ENCODE results near the gene MAP1LC3B2.

The MAP1LC3B2 gene

DNA sequence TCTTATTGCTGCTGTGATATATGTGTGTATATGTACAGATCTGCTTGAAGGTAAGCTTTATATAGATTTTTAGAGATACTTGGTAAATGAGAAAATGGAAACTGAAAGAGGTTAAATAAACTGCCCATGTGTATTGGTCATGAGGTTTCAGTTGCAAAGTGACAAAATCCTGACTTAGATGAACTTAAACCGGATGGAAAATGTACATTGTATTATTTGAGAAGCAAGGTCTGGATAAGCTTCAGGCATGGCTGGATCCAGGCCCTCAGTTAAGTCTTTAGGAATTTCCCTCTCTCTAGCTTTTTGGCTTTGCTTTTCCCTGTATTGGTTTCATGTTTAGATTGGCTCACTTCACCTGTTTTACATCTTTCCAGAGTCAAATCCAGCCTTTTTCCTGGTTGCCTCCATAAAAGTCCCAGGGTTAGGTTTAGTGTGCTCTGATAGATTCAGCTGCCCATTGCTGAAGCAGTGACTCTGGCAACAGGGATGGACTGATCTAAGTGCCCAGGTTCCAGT lies 21.0 kb upstream of the MAP1LC3B2 start:
- no peak for DNase-seq

DNA sequence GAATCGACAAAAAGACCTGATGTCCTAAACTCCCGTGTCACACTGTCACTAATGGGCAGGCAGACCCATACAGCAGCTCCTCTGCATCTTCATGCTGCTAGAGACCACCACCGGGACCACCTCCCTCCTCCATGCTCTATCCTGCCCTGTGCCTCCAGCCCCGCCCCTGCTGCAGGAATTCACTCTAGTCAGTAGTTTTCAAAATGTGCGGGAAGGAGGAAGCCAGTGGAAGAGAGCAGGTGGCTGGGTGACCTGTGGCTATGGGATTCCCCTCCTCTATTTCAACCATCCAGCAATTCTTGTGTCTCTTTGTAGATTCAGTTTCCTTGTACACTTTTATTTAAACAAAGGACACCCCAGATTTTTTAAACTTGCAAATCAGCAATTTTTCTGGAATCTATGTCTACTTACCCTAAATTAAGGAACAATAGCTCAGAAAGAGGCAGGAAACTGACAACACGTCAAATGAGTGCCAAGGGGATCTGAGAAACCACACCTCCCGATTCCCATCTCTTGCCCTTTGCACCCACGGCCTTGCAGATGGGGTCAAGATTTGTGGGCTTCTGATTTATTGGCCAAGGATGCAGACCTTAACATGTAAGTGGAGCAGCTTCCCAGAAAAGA lies 20.4 kb upstream of the MAP1LC3B2 start:
- no peak for DNase-seq

DNA sequence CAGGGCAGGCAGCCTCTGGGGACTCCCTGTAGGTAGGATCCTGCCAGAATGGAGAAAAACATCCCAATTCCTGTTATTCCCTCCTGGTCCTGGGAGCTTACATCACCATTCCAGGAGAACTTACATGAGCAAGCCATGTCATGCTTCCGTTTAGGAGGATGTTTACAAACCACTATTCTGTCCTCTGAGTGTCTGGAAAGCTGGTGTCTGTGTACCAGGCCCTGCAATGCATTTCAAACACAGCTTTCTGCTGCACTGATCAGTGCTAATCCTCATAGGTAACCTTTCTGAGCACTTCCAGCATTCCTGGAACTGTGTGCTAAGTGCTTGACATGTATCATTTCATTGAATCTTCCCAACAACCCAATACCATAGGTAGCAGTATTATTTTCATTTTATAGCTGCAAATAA lies 19.8 kb upstream of the MAP1LC3B2 start:
- no peak for DNase-seq

DNA sequence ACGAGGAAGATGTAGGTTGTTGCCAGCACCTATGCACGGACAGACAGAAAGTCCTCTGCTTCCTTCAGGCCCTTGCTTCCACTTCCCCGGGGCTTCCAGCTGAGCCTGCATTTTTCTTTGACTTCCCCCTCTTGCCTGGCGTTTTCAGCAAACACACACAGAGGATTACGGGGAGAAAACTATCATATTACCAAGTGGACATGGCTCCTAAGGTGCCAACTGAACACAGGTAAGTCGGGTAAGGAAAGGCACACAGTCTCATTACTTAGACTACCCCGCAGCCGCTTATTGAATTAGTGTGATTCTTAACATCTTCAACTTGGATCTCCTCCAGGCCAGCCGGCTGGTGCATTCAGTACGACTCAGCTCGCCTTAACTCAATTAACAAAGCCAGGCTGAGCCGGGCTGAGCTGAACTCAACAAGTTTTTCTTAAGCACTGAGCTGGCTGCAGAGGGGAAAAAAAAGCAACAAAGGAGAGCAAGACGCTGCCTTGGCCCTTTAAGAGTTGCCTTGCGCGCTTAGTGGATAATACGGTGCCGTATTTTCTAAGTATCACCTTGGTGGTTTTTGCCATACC lies 19.2 kb upstream of the MAP1LC3B2 start:
- DNase-seq: peak; percentile 10

DNA sequence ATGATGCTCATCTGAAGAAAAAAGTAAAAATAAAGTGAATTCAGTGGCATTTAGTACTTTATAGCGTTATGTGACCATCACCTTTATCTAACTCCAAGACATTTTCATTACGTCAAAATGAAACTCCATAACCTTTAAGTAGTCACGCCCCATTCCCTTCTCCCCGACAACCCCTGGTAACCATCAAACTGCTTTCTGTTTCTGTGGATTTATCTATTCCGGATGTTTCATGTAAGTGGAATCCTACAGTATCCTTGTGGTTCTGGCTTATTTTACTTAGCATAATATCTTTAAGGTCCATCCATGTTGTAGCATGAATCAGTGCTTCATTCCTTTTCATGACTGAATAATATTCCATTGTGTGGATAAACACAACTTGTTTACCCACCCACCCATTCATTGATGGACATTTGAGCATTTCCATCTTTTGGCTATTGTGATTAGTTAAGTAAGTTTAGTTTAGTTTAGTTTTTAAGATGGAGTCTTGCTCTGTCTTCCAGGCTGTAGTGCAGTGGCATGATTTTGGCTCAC lies 18.5 kb upstream of the MAP1LC3B2 start:
- no peak for DNase-seq

DNA sequence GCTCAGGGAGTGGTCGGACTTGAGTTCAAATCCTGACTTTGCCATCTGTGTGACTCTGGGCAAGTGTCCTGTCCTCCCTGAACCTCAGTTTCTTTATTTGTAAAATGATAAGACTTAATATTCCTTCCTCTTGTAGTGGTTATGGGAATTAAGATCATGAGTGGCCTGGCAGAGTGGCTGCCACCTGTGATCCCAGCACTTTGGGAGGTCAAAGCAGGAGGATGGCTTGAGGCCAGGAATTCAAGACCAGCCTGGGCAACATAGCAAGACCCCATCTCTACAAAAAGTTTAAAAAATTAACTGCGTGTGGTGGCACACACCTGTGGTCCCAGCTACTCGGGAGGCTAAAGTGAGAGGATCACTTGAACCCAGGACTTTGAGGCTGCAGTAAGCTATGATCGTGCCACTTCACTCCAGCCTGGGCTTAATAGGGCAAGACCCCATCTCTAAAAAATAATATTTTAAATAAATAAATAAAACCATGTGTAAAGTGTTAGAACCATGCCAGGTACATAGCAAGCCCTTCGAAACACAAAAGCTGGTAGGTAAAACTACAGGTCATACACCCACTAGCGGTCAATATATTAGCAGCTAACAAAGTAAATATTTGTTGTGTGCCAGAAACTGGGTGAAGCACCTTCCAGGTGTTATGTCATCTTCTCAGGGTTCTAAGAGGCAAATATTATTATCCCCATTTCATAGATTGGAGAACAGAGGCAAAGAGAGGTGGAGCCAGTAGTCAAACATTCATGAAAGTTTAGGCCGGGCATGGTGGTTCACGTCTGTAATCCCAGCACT lies 17.4 kb upstream of the MAP1LC3B2 start:
- no peak for DNase-seq

DNA sequence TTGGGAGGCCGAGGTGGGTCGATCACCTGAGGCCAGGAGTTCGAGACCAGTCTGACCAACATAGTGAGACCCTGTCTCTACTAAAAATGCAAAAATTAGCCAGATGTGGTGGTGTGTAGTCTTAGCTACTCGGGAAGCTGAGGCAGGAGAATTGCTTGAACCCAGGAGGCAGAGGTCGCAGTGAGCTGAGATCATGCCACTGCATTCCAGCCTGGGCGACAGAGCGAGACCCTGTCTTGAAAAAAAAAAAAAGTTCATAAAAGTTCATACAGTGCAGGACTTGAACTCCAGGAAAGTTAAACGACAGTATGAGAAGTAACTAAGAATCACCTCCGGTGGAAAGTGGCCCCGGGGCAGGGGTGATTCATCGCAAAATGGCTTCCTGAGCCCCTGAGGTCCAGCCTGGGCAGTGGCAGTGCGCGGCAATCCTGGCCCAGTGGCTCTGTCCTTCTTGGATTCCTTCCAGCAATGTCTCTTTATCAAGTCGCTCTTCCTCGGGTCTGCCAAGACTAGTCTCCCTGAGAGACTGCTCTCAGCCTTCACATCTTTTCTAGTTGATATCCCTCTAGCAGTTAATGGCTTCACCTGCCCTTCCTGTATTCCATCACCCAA lies 16.7 kb upstream of the MAP1LC3B2 start:
- DNase-seq: no peak

DNA sequence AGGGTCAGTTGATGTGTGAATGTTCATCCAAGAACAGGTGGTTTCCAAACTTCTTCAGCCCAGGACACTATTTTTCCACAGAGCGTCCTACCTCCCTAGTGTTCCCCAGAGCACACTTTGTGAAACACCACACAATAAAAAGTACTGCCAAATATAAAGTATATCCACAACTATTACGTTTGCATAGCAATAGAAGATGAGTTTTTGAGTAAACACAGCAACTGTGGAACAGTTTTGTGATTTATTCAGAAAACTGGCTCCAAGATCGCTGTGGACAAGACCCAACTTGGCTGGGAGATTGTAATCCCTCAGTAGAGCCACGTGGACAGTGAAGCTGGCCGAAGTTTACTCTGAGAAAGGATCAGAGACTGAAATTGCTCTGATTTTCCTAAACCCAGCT lies 14.5 kb upstream of the MAP1LC3B2 start:
- no peak for DNase-seq

DNA sequence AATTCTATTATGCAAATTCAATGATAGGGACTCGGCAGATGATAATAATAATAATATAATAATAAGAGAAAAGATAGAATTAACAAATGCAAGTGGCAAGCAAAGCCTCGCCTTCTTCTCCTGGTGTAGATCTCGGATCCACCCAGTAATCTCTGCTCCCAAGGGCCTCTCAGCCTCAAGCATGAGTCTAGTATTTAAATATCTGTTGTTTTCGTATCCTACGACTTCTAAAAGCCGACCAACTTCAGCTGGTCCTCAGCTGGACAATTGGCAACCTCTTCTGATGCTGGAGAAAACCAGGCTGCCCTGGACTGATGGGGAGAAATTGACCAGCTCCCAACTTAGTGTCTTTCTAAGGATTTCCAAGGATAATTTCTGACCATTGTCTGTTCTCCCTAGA lies 14.0 kb upstream of the MAP1LC3B2 start:
- no peak for DNase-seq

DNA sequence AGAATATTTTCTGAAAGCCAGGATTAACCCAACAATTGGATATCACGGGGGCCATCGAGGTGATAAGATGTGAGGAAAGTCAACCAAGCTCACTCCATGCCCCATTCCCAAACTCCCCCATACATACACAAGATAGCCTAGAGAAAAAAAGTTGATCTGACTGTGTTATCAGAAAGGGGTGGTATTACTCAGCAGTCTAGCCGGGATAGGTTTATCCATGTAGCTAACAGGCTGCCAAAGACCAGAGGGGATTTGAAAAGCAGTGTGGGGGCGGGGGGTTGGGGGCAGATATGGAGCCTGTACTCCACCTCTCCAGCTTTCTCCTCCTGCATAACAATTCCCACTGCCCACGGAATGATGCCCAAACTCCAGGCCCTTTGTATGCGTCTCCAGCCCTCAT lies 13.2 kb upstream of the MAP1LC3B2 start:
- no peak for DNase-seq

DNA sequence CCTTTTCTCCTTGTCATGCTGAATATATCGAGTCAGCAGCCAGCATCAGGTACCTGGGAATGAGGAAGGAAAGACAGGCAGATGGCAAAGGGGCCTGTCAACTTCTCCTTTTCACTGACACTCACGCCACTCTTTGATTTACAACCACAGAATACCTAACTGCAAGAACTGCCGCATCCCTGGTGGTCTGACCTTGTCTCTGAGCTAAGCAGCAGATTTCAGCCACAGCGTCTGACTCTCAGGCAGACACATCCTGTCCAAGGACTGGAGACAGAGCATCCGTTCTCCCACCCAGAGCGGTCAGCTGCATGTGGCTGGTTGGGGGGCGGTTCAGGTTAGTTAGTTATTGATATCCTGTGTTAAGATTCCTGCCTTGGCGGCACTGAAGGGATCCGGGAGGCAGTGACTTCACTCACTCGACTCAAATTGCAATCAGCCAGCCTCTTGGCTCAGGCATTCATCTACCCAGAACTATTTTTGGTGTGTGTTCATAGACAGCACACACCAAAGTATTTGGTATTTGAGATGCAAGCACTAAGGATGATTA lies 11.2 kb upstream of the MAP1LC3B2 start:
- no peak for DNase-seq

DNA sequence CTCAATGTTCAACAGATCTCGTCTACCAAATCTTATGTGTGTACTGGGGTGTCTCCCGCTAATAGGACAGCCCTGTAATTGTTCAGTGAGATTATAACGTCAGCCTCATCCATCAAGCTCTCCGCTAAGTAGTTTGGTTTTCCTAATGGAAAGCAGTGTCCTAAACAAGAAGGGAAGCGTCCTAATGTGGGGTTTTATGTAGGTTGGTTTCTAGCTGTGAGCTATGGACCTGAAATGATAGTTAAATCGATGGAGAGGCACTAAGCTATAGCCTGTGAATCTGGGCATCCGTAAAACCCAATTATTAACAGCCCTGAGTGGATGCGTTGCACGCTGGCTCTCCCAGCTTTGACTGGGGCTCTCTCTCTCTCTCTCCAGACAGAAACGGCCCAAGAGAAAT lies 9.2 kb upstream of the MAP1LC3B2 start:
- DNase-seq: no peak

DNA sequence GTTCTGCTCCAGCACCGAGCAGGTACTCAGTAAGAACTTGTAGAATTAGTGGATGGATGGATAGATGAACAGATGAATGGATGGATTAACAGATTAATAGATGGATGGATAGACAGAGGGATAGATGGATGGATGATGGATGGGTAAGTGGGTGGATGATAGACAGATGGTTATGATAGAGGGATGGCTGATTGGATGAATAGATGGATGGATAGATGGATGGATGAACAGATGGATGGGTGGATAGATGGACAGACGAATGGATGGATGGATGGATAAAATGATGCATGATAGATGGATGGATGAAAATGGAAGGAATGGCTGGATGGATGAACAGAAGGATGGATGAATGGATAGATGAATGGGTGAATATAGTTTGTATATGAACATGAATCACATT lies 8.0 kb upstream of the MAP1LC3B2 start:
- no peak for DNase-seq

DNA sequence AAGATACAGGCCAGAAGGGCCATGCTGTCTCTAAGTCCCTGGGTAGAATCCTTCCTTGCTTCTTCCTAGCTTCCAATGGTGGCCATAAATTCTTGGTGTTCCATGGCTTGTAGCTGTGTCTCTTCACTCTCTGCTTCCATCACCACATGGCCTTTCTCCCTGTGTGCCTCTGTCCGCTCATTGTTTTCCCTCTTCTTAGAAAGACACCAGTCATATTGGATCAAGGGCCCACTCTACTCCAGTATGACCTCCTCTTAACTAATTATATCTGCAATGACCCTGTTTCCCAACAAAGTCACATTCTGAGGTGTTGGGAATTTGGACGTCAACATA lies 7.6 kb upstream of the MAP1LC3B2 start:
- no peak for DNase-seq

DNA sequence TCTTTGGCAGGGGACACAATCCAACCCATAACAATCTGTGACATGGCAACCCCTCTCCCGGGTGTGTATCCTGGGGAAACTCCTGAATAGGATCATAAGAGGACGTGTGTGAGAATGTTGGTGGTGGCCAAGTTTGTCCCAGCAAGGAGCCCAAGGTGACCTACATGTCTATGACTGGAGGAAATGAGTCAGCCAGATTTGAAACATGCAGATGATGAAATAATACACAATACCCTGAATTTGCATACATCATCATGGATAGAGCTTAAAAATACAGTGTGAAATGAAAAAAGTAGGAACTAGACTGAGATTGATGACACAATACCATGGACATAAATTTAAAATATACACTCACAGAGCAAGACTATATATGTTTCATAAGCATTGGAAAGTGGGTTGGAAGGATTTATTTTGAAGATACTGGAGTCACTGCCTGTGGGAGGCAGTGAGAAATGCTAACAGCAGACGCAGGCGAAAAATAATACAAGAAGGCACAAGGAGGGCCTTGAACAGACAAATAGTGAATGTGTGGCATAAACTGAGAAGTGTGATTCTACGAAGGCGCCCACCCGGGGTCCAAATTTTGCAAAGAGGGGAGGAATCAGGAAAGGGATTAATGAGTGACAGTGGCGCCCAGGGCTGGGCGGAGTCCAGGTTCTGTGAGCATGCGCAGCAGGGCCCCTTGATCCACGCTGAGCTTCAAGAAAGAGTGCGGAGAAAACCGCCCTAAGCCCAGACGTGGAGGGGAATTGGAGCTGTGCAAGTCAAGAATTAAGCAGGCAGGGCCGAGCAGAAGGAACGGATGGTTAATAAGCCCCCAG lies 7.0 kb upstream of the MAP1LC3B2 start:
- DNase-seq: no peak

DNA sequence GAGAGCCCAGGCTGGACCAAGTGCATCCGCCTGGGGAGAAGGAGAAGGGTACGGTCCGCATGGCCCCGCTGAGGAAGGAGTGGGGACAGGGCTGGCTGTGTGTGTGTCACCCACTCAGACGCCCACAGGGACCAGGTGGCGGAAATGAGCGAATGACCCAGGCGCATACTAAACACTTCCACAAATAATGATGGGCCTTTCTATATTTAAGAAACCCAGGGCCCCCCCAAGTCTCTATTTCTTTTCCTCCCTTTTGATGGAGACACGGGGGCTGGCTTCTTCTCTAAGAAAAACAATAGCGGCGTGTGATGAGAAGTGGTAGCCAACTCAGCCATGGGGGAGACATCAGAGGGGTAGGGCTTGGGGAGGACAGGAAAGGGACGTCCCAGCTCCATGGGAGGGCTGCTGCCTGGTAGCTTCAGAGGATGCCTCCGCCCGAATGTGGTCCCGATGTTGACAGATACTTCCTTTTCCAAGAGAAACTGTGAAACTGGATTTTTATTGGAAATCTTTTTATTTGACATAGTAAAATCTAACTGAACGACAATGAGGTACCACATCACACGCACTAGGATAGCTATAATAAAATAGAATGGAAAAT lies 6.3 kb upstream of the MAP1LC3B2 start:
- DNase-seq: no peak

DNA sequence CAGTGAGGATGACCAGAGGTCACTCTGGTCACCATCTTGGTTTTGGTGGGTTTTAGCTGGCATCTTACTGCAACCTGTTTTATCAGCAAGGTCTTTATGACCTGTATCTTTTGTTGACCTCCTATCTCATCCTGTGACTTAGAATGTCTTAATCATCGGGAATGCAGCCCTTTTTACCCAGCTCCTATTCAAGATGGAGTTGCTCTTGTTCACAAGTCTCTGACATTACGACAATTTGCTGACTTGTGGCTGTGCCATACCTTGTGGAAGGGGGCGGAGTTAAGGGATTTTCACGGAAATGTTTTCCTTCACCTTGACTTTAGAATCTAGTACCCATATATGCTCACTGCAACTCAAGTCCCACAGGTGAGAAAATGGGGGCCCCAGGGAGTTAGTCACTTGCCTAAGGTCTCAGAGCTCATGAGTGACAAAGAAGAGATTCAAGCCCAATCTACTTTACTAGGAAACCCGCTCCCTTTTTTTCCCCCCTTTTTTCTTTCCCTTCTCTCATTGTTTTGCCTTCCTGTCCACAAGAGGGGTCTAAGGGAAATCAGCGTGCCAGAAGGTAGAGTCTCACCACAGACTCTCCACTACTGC lies 2.7 kb upstream of the MAP1LC3B2 start:
- DNase-seq: no peak

DNA sequence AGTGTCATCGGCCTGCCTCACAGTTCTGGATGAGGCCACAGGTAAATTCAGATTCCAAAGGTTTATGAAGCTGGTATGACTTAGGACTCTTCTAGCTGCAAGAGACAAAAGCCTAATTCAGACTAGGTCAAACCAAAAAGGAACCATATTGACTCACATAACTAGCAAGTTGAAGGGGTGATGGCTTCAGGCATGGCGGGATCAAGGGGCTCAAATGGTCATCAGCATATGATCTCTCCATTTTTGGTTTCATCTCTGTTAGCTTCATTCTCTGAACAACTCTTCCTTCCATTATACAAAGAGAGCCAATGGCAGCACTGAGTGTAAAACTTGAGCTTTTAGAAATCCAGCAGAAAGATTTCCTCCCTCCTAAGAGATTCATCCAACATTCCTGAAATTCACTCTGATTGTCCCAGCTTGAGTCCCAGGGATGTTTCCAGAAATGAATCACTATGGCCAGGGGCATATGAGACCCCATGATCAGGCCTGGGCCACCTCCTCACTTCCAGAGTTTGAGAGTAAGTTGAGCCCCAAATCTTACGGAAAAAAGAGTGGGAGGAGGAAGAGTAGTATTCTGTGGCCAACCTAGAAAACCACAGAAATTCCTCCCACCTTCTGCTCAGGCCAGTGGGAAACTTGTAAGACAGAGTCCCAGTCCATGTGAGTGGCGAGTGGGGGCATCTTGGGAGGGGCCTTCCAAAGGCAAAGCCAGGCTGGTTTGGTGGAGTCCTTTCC lies 2.0 kb upstream of the MAP1LC3B2 start:
- no peak for DNase-seq

DNA sequence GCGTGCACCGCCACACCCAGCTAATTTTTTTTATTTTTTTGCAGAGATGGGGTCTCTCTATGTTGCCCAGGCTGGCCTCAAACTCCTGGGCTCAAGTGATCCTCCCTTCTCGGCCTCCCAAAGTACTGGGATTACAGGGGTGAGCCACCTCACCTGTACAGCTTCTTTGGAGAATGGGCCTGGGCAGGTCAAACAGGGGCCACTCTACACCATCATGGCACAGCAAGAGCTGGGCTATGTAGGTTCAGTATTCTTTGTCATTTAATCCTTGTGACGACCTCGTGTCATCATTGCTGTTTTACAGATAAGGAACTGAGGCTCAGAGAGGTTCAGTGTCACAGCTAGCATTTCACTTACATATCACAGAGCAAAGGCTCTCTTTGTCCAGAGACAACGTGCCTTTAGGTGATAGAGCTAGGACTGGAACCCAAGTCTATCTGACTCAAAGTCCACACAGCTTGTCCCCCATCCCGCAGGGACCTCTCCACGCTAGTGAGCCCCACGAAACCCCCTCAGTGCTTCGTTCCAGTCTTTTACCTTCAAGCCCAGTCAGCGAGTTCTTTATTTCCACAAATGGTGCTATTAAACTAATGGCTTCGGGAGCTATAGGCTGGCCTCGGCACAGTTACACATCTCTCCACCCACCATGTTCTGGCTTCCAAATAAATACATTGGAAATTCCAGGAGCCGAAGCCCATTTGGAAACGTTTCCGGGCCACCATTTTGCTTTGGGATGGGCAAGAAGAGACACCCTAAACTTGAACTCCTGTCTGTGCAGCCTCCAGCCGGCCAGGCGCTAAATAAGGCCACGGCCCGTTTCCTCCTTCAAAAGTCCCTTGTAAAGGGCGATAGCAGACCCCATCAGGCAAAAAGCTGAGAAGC lies 660 bp upstream of the MAP1LC3B2 start:
- no peak for DNase-seq
